Right atrium auricular region (tissue), 2 donors: ENCODE measurements around the gene RWDD4. TPM values are rescaled to one million over a fixed set of nuclear protein-coding genes. Genes with fewer than 3 reads are reported as not detected.
"Not testable (repeated sequence)": the region's sequence is repeated elsewhere in the genome, so short reads cannot be mapped to it uniquely, and the experiment has no call there.

ENCODE experiments used
- DNase-seq: peaks from one replicate; pipeline ENCODE4 v3.0.0-alpha.2; 2019; ENCODE audit warnings: low spot score
- H3K27ac ChIP-seq, 2 donors: fragments of 200-600 bp; sonication (generic); 1 replicate in 1 of 2; 2 replicates in 1 of 2; pipeline ENCODE4 v1.5.1; 2016 to 2019
- H3K27me3 ChIP-seq, 2 donors: fragments of 200-600 bp; sonication (generic); one replicate each; pipeline versions ENCODE4 v1.5.1 to v1.6.0; 2017 to 2019
- H3K36me3 ChIP-seq: fragments of 200-600 bp; sonication (generic); one replicate; pipeline ENCODE4 v1.5.1; 2016
- H3K4me1 ChIP-seq, 2 donors: fragments of 200-600 bp; sonication (generic); one replicate each; pipeline versions ENCODE4 v1.5.1 to v1.6.0; 2017 to 2019
- H3K4me3 ChIP-seq, 2 donors: fragments of 200-600 bp; sonication (generic); 1 replicate in 1 of 2; 2 replicates in 1 of 2; pipeline ENCODE4 v1.5.1; 2017 to 2019; ENCODE audit warnings: mild to moderate bottlenecking in 1 of 2, moderate library complexity in 1 of 2
- H3K9me3 ChIP-seq, 2 donors: fragments of 200-600 bp; sonication (generic); one replicate each; pipeline ENCODE4 v1.5.1; 2019
- CTCF ChIP-seq, 2 donors: fragments of 200-600 bp; sonication (generic); IDR thresholded peaks; one replicate each; pipeline ENCODE4 v1.5.1; 2019; ENCODE audit warnings: antibody characterized with exemption in 2 of 2
- total RNA-seq, 2 donors: library from RNA; depleted of rRNA; stranded (reverse); fragments of >200 nt; gene quantifications; one replicate each; pipeline ENCODE4 v1.1.0, GENCODE V29; 2016

Gene RWDD4
- total RNA-seq, 2 donors from 2014 or later, result 15.3 to 24.9 TPM

- H3K27me3 ChIP-seq, result no peaks in the 10 kb centered on the region
- no peak for TF ChIP-seq CTCF (IDR thresholded peaks at IDR 0.05)
- no peaks in the 10 kb centered on the region for H3K36me3 ChIP-seq
- no peak for DNase-seq
- H3K9me3 ChIP-seq, result no peaks in the 10 kb centered on the region
- no peak overlapping the region for H3K27ac ChIP-seq
- H3K4me3 ChIP-seq, result no peak overlapping the region
- peaks cover 0 to 7% of the 10 kb centered on the region in 2 donors for H3K4me1 ChIP-seq
These were observed 27.3 kb downstream of the RWDD4 start for GRCh38 chr4:183631577-183632198.

DNA sequence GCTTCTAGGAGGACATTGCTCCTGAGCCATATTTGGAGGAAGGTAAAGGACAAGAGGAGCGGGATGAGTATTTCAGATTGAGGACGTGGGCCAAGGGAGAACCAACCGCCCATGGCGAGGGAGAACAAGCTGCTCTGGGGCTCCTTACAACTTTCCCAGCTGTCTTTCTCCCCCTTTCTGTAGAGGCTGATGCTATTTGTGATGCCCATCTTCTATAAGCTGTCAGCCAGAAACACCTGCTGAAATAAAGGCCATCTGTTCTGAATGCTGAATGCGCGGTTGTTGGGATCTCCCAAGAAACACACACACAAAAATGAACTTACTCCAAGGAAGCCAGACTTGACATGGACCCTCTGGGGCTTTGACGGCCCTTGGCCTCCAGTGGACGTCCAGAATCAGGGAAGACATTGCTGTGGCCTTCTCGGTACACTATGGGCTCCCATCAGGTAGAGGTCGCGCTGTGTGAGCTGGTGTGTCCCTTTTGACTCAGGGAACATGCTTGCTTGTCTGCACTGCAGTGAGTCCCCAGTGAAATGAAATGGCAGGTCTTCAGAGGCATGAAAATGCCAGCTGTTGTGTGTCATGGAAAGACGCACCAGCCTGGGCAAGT, 30.9 kb downstream of the RWDD4 start:
- Histone ChIP-seq H3K27me3 (no peaks in the 10 kb centered on the region), H3K9me3 (no peaks in the 10 kb centered on the region), H3K4me3 (no peak overlapping the region), H3K27ac (no peak overlapping the region), H3K4me1 (no peaks in the 10 kb centered on the region), H3K36me3 (no peaks in the 10 kb centered on the region)
- no peak for DNase-seq
- no peak for TF ChIP-seq CTCF (IDR thresholded peaks at IDR 0.05)

- H3K36me3 ChIP-seq, H3K4me3 ChIP-seq, H3K27ac ChIP-seq, DNase-seq, H3K9me3 ChIP-seq, H3K4me1 ChIP-seq, H3K27me3 ChIP-seq: not testable (repeated sequence)
These were observed 31.7 kb downstream of the RWDD4 start for GRCh38 chr4:183627286-183627685.

DNA sequence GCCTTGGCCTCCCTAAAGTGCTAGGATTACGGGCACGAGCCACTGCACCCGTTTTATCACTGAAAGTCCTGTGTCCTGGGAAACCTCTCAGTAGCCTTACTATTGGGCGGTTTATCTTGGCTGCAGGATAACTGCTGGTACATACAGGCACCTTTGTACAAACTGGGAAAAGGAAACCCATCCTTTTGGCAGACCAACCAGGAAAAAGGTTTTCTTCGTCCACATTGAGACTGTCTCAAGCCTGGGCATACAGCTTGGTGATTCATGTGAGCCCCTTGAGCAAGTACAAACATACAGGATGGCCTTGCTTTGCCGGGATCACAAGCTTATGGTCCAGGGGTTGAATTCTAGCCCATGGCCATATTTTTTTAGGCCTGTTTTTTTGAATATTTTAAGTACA, 32.8 kb downstream of the RWDD4 start:
- Histone ChIP-seq H3K4me1 (no peaks in the 10 kb centered on the region), H3K27me3 (no peaks in the 10 kb centered on the region), H3K36me3 (no peaks in the 10 kb centered on the region), H3K4me3 (no peak overlapping the region), H3K27ac (no peak overlapping the region), H3K9me3 (no peaks in the 10 kb centered on the region)
- TF ChIP-seq CTCF (IDR thresholded peaks at IDR 0.05), result no peak
- no peak for DNase-seq

DNA sequence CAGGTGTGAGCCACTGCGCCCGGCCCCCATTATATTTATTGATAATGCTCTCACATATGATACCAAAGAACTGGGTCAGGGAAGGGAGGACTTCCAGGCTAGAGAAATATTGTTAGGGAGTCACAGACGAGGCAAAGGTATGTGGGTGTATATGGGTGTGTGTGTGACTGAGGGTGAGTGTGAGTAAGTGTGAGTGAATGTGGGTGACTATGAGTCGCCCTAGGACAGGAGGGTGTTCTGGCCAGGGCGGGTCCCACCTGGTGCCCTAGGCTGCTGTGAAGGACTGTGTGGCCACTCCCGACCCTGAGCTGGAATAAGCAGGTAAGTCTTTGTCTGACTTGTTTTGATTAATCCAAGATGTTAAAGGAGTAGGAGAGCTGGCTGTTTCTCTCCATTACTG, 34.4 kb downstream of the RWDD4 start:
- H3K4me1 ChIP-seq, result no peaks in the 10 kb centered on the region
- H3K9me3 ChIP-seq, result no peaks in the 10 kb centered on the region
- DNase-seq, result no peak
- H3K4me3 ChIP-seq, result no peak overlapping the region
- H3K27ac ChIP-seq, result no peak overlapping the region
- H3K36me3 ChIP-seq, result no peaks in the 10 kb centered on the region
- no peaks in the 10 kb centered on the region for H3K27me3 ChIP-seq
- TF ChIP-seq CTCF (IDR thresholded peaks at IDR 0.05), result no peak

GRCh38 chr4:183621875-183622274, 37.1 kb downstream of the RWDD4 start:
- Histone ChIP-seq H3K4me1 (no peaks in the 10 kb centered on the region), H3K4me3 (no peak overlapping the region), H3K27me3 (no peaks in the 10 kb centered on the region), H3K27ac (no peak overlapping the region), H3K36me3 (no peaks in the 10 kb centered on the region), H3K9me3 (no peaks in the 10 kb centered on the region)
- DNase-seq, result no peak
- TF ChIP-seq CTCF (IDR thresholded peaks at IDR 0.05), result no peak
